ENCODE results near the gene HIGD1C.

DNA sequence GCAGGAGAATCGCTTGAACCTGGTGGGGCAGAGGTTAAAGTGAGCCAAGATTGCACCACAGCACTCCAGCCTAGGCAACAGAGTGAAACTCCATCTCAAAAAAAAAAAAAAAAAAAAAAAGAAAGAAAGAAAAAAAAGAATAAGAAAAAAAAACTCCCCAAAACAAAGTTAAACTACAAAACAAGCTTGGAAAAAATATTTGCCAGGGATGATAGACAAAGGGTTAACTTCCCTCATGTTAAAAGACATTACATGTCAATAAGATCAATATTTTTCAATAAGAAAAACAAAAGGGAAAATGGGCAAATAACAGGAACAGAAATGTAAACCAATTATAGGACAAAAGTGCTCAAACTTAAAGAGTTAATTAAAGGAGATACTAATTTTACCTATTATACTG, 26.4 kb upstream of the HIGD1C start:
- no peak for TF ChIP-seq ZNF221 (tag by site-specific recombination; IDR thresholded peaks at IDR 0.05; ENCODE audit: borderline replicate concordance)
- TF ChIP-seq, protein P1, sequence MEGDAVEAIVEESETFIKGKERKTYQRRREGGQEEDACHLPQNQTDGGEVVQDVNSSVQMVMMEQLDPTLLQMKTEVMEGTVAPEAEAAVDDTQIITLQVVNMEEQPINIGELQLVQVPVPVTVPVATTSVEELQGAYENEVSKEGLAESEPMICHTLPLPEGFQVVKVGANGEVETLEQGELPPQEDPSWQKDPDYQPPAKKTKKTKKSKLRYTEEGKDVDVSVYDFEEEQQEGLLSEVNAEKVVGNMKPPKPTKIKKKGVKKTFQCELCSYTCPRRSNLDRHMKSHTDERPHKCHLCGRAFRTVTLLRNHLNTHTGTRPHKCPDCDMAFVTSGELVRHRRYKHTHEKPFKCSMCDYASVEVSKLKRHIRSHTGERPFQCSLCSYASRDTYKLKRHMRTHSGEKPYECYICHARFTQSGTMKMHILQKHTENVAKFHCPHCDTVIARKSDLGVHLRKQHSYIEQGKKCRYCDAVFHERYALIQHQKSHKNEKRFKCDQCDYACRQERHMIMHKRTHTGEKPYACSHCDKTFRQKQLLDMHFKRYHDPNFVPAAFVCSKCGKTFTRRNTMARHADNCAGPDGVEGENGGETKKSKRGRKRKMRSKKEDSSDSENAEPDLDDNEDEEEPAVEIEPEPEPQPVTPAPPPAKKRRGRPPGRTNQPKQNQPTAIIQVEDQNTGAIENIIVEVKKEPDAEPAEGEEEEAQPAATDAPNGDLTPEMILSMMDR (tag by site-specific recombination; IDR thresholded peaks at IDR 0.05), result no peak
- no peak for TF ChIP-seq ZNF660 (tag by site-specific recombination; IDR thresholded peaks at IDR 0.05)
- TF ChIP-seq, protein P2, sequence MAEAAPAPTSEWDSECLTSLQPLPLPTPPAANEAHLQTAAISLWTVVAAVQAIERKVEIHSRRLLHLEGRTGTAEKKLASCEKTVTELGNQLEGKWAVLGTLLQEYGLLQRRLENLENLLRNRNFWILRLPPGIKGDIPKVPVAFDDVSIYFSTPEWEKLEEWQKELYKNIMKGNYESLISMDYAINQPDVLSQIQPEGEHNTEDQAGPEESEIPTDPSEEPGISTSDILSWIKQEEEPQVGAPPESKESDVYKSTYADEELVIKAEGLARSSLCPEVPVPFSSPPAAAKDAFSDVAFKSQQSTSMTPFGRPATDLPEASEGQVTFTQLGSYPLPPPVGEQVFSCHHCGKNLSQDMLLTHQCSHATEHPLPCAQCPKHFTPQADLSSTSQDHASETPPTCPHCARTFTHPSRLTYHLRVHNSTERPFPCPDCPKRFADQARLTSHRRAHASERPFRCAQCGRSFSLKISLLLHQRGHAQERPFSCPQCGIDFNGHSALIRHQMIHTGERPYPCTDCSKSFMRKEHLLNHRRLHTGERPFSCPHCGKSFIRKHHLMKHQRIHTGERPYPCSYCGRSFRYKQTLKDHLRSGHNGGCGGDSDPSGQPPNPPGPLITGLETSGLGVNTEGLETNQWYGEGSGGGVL (tag by site-specific recombination; IDR thresholded peaks at IDR 0.05), result no peak
- TF ChIP-seq, protein P3, sequence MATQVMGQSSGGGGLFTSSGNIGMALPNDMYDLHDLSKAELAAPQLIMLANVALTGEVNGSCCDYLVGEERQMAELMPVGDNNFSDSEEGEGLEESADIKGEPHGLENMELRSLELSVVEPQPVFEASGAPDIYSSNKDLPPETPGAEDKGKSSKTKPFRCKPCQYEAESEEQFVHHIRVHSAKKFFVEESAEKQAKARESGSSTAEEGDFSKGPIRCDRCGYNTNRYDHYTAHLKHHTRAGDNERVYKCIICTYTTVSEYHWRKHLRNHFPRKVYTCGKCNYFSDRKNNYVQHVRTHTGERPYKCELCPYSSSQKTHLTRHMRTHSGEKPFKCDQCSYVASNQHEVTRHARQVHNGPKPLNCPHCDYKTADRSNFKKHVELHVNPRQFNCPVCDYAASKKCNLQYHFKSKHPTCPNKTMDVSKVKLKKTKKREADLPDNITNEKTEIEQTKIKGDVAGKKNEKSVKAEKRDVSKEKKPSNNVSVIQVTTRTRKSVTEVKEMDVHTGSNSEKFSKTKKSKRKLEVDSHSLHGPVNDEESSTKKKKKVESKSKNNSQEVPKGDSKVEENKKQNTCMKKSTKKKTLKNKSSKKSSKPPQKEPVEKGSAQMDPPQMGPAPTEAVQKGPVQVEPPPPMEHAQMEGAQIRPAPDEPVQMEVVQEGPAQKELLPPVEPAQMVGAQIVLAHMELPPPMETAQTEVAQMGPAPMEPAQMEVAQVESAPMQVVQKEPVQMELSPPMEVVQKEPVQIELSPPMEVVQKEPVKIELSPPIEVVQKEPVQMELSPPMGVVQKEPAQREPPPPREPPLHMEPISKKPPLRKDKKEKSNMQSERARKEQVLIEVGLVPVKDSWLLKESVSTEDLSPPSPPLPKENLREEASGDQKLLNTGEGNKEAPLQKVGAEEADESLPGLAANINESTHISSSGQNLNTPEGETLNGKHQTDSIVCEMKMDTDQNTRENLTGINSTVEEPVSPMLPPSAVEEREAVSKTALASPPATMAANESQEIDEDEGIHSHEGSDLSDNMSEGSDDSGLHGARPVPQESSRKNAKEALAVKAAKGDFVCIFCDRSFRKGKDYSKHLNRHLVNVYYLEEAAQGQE (tag by site-specific recombination; IDR thresholded peaks at IDR 0.05), result no peak
- TF ChIP-seq EGR2 (tag by site-specific recombination; IDR thresholded peaks at IDR 0.05; ENCODE audit: low read depth), result no peak
- TF ChIP-seq ZNF792 (tag by site-specific recombination; IDR thresholded peaks at IDR 0.05), result no peak
- no peak for TF ChIP-seq ZNF558 (tag by site-specific recombination; IDR thresholded peaks at IDR 0.05)
- TF ChIP-seq, protein P4, sequence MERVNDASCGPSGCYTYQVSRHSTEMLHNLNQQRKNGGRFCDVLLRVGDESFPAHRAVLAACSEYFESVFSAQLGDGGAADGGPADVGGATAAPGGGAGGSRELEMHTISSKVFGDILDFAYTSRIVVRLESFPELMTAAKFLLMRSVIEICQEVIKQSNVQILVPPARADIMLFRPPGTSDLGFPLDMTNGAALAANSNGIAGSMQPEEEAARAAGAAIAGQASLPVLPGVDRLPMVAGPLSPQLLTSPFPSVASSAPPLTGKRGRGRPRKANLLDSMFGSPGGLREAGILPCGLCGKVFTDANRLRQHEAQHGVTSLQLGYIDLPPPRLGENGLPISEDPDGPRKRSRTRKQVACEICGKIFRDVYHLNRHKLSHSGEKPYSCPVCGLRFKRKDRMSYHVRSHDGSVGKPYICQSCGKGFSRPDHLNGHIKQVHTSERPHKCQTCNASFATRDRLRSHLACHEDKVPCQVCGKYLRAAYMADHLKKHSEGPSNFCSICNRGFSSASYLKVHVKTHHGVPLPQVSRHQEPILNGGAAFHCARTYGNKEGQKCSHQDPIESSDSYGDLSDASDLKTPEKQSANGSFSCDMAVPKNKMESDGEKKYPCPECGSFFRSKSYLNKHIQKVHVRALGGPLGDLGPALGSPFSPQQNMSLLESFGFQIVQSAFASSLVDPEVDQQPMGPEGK (tag by site-specific recombination; IDR thresholded peaks at IDR 0.05), result no peak
- TF ChIP-seq, protein P5, sequence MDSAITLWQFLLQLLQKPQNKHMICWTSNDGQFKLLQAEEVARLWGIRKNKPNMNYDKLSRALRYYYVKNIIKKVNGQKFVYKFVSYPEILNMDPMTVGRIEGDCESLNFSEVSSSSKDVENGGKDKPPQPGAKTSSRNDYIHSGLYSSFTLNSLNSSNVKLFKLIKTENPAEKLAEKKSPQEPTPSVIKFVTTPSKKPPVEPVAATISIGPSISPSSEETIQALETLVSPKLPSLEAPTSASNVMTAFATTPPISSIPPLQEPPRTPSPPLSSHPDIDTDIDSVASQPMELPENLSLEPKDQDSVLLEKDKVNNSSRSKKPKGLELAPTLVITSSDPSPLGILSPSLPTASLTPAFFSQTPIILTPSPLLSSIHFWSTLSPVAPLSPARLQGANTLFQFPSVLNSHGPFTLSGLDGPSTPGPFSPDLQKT (IDR thresholded peaks at IDR 0.05; ENCODE audit: borderline replicate concordance, low read depth, low read length), result no peak
- TF ChIP-seq ZNF629 (tag by site-specific recombination; IDR thresholded peaks at IDR 0.05), result no peak
- no peak for TF ChIP-seq ZNF239 (tag by site-specific recombination; IDR thresholded peaks at IDR 0.05)
- TF ChIP-seq ZNF510 (tag by site-specific recombination; IDR thresholded peaks at IDR 0.05; ENCODE audit: insufficient replicate concordance), result no peak
